Parathyroid adenoma (tissue), 2 donors: ENCODE measurements around the gene PLCD1.

Experiments
- H2AFZ ChIP-seq: fragments of 300-600 bp; sonication (generic); one replicate; pipeline ENCODE4 v1.7.0; 2017; ENCODE audit warnings: antibody characterized with exemption, mild to moderate bottlenecking
- H3K27ac ChIP-seq: fragments of 300-600 bp; sonication (generic); one replicate; pipeline ENCODE4 v1.7.0; 2017
- H3K27me3 ChIP-seq: fragments of 300-600 bp; sonication (generic); one replicate; pipeline ENCODE4 v1.7.0; 2017; ENCODE audit warnings: low read length; ENCODE audit not compliant: control insufficient read depth, insufficient read depth
- H3K36me3 ChIP-seq: fragments of 300-600 bp; sonication (generic); one replicate; pipeline ENCODE4 v1.7.0; 2017; ENCODE audit warnings: low read length; ENCODE audit not compliant: control insufficient read depth, insufficient read depth
- H3K4me1 ChIP-seq: fragments of 300-600 bp; sonication (generic); one replicate; pipeline ENCODE4 v1.7.0; 2017; ENCODE audit warnings: control low read depth
- H3K4me2 ChIP-seq: fragments of 300-600 bp; sonication (generic); one replicate; pipeline ENCODE4 v1.7.0; 2017; ENCODE audit warnings: low read length
- H3K4me3 ChIP-seq: fragments of 300-600 bp; sonication (generic); one replicate; pipeline ENCODE4 v1.7.0; 2017; ENCODE audit warnings: low read depth, low read length
- H3K79me2 ChIP-seq: fragments of 300-600 bp; sonication (generic); one replicate; pipeline ENCODE4 v1.7.0; 2017; ENCODE audit warnings: control low read depth
- H3K9ac ChIP-seq: fragments of 300-600 bp; sonication (generic); one replicate; pipeline ENCODE4 v1.7.0; 2017; ENCODE audit warnings: mild to moderate bottlenecking
- H3K9me3 ChIP-seq: fragments of 300-600 bp; sonication (generic); one replicate; pipeline ENCODE4 v1.7.0; 2017; ENCODE audit warnings: low read length; ENCODE audit not compliant: control insufficient read depth
- CTCF ChIP-seq: fragments of 300-600 bp; sonication (generic); IDR thresholded peaks from one replicate; pipeline ENCODE4 v1.7.0; 2017; ENCODE audit warnings: antibody characterized with exemption, mild to moderate bottlenecking
- donor health status: primary hyperparathyroidism.

Gene PLCD1

GRCh38 chr3:38019658-38020341 lies 9.6 kb downstream of the PLCD1 start:
- Histone ChIP-seq H3K36me3 (no peaks in the 10 kb centered on the region), H3K4me1 (no peaks in the 10 kb centered on the region), H3K79me2 (no peaks in the 10 kb centered on the region), H3K27me3 (no peaks in the 10 kb centered on the region), H3K27ac (no peak overlapping the region), H3K9ac (no peak overlapping the region), H3K4me2 (no peak overlapping the region), H2AFZ (no peak overlapping the region), H3K9me3 (no peaks in the 10 kb centered on the region), H3K4me3 (no peak overlapping the region)
- TF ChIP-seq CTCF, result no peak

- Histone ChIP-seq H3K27me3 (no peaks in the 10 kb centered on the region), H3K36me3 (no peaks in the 10 kb centered on the region), H3K4me2 (no peak overlapping the region), H3K9me3 (no peaks in the 10 kb centered on the region), H3K9ac (no peak overlapping the region), H3K79me2 (no peaks in the 10 kb centered on the region), H2AFZ (no peak overlapping the region), H3K4me1 (no peaks in the 10 kb centered on the region), H3K27ac (no peak overlapping the region), H3K4me3 (no peak overlapping the region)
- TF ChIP-seq CTCF, result no peak
Measured at GRCh38 chr3:38018296-38019266, 10.9 kb downstream of the PLCD1 start.

DNA sequence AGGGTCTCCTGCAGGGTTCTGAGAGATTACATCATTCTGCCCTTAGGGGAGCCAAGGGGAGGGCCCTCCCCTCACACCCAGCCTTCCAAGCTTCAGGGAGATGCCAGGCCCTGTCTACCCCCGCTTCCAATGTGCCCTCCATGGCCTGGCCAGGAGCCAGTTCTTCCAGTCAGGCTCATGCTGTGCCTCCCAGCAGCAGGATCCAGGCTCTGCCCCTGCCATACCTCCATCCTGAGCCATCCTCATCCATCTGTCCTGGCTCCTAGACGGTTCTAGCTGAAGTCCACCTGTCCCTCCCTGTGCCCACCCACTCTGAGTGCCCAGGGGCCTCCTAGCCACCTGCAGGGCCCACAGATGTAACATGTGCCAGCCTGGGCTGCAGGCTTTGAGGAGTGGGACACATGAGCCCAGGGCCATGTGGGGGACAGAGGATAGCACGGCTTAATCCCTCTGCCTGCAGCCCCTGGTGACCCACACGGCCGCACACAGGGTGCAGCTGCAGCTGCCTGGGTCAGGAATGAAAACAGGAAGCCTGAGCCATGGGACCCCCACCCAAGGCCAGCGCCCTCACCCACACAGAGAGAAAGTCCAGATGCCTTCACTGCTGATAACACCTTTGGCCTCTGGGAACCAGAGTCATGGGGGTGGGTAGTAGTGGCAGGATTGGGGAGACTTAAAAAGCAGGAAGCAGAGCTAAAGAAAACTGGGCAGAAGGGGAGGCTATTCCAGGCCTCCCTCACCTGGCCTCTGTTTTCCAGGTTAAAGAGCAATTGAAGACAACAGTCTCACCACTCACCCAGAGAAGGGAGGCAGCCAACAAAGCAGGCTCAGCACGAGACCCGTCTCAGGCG lies 11.8 kb downstream of the PLCD1 start:
- Histone ChIP-seq H3K79me2 (no peaks in the 10 kb centered on the region), H3K9me3 (no peaks in the 10 kb centered on the region), H2AFZ (no peak overlapping the region), H3K27me3 (no peaks in the 10 kb centered on the region), H3K27ac (no peak overlapping the region), H3K4me1 (no peaks in the 10 kb centered on the region), H3K36me3 (no peaks in the 10 kb centered on the region), H3K4me2 (no peak overlapping the region), H3K9ac (no peak overlapping the region), H3K4me3 (no peak overlapping the region)
- no peak for TF ChIP-seq CTCF

DNA sequence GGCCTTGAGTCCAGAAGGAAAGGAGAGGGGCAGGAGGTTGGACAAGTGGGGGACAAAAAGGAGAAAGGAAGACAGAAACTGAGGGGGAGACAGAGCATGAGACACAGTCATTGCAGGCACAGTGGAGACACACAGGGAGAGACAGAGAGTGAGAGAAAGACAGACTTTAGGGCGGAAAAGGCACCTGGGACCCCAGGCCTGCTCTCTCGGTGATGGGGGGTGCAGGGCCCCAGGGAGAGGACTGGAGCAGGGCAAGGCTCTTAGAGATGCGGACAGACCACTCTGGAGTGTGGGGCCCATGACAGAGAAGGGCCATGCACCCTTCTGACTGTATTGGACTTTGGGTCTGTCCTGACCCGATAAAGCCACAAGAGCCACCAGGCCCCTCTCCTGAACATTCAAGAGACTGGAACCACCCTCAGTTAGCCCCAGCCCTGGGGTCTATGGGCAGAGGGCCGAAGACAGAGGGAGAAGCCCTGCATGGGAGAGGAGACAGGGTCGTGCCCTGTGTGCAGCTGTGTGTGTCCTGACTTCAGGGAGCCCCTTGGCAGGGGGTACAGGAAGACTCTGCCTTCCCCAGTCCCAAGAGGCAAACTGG lies 12.5 kb downstream of the PLCD1 start:
- Histone ChIP-seq H3K9ac (no peak overlapping the region), H3K79me2 (no peaks in the 10 kb centered on the region), H3K9me3 (no peaks in the 10 kb centered on the region), H2AFZ (no peak overlapping the region), H3K4me3 (no peak overlapping the region), H3K36me3 (no peaks in the 10 kb centered on the region), H3K4me1 (no peaks in the 10 kb centered on the region), H3K27ac (no peak overlapping the region), H3K4me2 (no peak overlapping the region), H3K27me3 (no peaks in the 10 kb centered on the region)
- TF ChIP-seq CTCF, result no peak
